ENCODE results near the gene ASIC5.
"Not testable (repeated sequence)": the region's sequence is repeated elsewhere in the genome, so short reads cannot be mapped to it uniquely, and the experiment has no call there.

Gene ASIC5, protein sequence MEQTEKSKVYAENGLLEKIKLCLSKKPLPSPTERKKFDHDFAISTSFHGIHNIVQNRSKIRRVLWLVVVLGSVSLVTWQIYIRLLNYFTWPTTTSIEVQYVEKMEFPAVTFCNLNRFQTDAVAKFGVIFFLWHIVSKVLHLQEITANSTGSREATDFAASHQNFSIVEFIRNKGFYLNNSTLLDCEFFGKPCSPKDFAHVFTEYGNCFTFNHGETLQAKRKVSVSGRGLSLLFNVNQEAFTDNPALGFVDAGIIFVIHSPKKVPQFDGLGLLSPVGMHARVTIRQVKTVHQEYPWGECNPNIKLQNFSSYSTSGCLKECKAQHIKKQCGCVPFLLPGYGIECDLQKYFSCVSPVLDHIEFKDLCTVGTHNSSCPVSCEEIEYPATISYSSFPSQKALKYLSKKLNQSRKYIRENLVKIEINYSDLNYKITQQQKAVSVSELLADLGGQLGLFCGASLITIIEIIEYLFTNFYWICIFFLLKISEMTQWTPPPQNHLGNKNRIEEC

DNA sequence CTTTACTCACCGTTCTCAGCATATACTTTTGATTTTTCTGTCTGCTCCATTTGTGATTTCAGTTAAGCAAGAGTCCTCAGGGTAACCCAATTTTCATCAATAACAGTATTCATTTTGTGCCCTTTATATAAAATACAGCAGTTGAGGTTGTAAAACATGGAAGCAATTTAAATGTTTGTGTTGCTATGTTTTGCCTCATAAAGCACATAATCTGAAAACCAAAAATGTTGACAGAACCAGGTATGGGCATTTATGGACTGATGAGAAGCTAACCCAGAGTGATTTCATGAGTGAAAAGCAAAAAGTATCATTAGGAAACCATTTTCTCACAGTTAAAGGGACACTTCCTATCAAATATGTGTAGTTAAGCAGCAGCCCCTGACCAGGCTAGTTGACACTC, at the start of gene ASIC5:
TSS of gene ASIC5 (minus strand) at position 101 of the 400 bp plus-strand sequence. CDS start at position 50, 51 bp downstream.
- no peak for DNase-seq (ENCODE audit: low read depth in 1 of 2, low spot score in 1 of 2)

DNA sequence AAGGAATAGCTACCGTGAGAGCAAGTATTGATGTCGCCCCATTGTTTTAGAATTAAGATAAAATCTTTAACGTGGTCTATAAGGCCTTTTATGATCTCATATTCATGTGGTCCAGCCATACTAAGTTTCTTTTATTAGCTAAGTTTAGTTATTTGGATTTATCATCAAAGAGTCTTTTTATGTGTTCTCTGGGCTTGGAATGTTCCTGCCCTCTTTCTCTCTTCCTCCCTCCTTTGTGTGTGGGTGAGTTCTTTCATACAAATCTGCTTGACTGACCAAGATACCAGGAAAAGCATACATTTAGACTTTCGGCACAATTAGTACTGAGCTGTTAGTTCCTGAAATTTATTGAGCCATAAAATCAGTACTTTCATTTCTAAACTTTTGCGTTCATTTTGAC, 48.7 kb upstream of the ASIC5 start:
- no peak for DNase-seq (ENCODE audit: low read depth in 1 of 2, low spot score in 1 of 2)

GRCh38 chr4:155911905-155912304, 45.8 kb upstream of the ASIC5 start:
- DNase-seq (ENCODE audit: low read depth in 1 of 2, low spot score in 1 of 2) = no peak

GRCh38 chr4:155909615-155910226, 43.6 kb upstream of the ASIC5 start:
- no peak for DNase-seq (ENCODE audit: low read depth in 1 of 2, low spot score in 1 of 2)

DNA sequence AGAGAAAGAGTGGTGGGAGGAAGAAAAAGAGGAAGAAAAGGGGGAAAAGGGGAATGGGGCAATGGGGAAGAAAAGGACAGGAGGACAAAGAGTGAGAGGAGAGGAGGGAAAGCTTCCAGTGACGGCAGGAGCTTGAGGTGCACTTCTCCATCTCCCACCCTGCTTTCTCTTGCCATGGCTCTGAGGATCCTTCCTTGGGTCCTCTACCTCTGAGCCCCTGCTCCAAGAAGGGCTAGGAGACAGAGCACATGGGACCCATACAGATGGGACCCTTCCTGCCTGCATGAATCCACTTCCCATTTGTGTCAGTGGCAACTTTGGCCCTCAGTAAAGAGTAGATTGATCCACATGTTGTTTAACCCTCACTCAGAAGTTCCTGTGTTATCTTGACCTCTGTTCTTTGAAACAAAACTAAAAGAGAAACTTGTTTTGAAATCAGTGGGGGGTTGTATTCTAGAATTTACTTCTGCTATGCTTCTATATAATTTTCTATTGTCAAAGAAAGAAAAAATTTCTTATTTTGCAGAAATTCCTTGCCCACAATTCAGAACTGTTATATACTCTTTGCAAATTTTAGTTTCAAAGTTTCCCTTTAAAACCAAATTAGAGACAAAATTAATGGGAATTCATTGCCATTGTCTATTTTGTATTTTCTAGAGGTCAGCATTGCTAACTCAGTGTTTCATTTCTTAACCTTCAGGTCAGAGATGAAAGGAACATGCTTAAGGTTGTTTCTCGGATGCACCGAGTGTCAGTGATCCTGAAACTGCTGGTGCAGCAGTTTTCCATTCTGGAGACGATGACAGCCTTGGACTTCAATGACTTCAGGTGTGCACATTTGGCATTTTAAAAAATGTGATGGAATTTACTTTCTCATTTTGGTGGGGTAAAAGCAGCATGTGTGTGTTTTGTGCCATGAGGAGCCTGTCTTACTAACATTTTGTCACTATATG, 42.4 kb upstream of the ASIC5 start:
- DNase-seq (ENCODE audit: low read depth in 1 of 2, low spot score in 1 of 2) = no peak

- no peak for DNase-seq (ENCODE audit: low read depth in 1 of 2, low spot score in 1 of 2)
Measured at GRCh38 chr4:155907556-155907955, 41.5 kb upstream of the ASIC5 start.

DNA sequence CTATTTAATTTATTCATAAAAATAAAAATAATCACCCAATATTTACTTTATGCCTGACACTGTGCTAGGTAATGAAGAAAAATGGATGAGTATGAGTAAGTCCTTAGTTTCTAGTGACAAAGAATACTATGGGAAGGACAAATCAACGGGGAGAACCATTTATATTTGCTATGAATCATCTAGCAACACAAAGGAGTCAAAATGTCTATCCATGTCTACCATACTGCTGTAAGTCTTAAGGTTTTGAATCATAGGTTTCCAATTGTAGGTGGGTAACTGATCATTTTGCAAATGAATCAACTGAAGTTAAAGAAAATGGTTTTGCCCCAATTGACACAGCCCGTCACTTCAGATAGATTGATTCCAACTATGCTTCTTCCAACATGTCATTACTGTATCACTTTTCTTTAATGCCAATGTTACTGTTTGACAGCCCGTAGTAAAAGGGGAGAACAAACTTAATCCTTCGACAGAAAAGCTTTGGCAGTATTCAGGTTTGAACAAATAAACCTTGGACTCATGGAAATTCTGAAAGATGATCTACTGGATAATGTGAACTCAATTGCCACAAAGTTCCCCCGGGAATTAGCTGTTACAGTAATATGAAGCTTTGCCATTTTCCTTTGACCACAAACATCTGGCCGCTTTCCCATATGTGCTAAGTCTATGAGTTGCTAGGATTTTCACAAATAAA, 40.6 kb upstream of the ASIC5 start:
- no peak for DNase-seq (ENCODE audit: low read depth in 1 of 2, low spot score in 1 of 2)

GRCh38 chr4:155904331-155904730, 38.3 kb upstream of the ASIC5 start:
- no peak for DNase-seq (ENCODE audit: low read depth in 1 of 2, low spot score in 1 of 2)

DNA sequence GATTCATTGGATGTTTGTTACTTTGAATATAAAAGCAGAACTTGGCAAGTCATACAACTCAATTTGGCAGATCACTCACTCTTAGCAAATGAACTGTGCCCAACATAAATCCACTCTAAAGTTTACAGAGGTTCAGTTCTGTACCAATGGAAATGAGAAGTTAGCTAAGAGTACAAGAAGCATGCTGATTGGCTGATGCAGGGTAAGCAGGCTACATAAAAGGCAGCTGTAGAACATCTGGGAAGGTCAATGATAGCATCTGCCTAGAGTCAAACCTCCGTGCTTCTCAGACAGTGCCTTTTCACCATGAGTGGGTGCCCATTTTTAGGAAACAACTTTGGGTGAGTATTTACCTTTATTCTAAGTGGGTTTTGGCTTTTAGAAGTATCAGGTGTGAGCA, 37.4 kb upstream of the ASIC5 start, which contains the start of gene TDO2:
TSS of gene TDO2 (plus strand) at position 244 of the 400 bp plus-strand sequence. CDS start at position 307, 63 bp downstream.
- DNase-seq (ENCODE audit: low read depth in 1 of 2, low spot score in 1 of 2) = no peak

GRCh38 chr4:155901013-155901412, 34.9 kb upstream of the ASIC5 start:
- no peak for DNase-seq (ENCODE audit: low read depth in 1 of 2, low spot score in 1 of 2)

- no peak for DNase-seq (ENCODE audit: low read depth in 1 of 2, low spot score in 1 of 2)
Measured at GRCh38 chr4:155900381-155900780, 34.3 kb upstream of the ASIC5 start.

- no peak for DNase-seq (ENCODE audit: low read depth in 1 of 2, low spot score in 1 of 2)
Measured at GRCh38 chr4:155899891-155900290, 33.8 kb upstream of the ASIC5 start.

GRCh38 chr4:155898371-155898770, 32.3 kb upstream of the ASIC5 start:
- DNase-seq (ENCODE audit: low read depth in 1 of 2, low spot score in 1 of 2) = not testable (repeated sequence)

DNA sequence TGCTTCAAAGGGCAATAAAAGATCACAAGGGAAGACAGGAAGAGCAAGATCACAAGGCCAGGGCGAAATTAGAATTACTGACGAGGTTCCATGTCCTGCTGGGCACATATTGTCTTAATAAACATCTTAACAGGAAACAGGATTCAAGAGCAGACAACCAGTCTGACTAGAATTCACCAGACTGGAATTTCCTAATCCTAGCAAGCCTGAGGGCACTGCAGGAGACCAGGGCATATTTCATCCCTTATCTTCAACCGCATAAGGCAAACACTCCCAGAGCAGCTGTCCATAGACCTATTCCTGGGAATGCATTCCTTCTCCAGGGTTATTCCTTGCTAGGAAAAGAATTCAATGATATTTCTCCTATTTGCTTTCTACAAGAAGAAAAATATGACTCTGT, 25.0 kb upstream of the ASIC5 start:
- DNase-seq (ENCODE audit: low read depth in 1 of 2, low spot score in 1 of 2) = no peak

DNA sequence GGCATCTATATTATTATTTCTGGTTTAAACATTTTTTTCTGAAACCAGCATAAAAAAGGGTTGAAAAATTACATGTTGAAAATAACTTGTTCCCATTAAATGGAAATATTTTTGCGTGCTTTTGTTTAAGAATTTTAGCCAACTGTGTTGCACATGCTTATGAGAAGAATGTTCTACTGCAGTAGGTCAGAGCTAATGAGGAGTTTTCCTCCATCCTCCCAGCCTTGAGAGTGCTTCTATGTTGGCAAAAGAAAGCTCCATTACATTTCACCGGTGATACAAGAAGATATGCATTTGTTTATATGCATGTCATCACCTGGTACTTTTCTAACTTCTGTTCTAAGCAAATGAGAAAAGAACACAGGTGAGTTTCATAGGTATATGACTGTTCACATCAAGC, 23.9 kb upstream of the ASIC5 start:
- DNase-seq (ENCODE audit: low read depth in 1 of 2, low spot score in 1 of 2) = no peak

DNA sequence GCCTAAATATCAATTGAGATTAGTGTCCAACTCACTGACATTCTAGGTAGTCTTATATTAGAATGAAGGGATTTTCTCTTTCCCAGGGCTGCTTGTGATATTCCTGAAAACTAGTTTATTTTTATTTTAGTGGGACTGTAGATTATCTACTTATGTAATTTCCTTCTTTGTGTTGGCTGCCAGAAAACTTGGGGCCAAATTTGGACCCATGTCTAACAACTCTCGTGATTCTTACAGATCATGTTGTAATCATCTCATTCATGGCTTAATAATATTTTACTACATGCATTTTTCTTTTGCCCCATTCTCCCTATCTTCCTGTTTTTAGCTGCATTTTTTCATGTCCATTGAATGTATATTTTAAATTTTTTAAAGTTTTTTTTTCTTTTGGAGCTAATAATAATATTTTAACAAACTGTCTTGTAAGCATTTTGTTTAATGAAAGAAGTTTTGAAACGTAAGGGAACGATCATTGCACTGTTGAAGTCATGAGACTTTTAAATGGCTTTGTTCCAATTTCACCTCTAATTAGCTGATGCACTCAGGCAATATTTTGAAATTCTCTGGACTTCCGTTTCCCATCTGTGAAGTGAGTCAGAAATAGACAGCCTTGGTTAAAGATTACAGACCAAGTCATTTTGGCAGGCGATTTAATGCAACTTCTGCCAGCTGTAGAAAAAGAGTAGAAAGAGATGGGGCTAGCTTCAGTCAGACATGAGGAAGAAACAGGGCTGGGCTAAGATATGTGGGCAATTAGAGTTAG, 23.1 kb upstream of the ASIC5 start:
- no peak for DNase-seq (ENCODE audit: low read depth in 1 of 2, low spot score in 1 of 2)

DNA sequence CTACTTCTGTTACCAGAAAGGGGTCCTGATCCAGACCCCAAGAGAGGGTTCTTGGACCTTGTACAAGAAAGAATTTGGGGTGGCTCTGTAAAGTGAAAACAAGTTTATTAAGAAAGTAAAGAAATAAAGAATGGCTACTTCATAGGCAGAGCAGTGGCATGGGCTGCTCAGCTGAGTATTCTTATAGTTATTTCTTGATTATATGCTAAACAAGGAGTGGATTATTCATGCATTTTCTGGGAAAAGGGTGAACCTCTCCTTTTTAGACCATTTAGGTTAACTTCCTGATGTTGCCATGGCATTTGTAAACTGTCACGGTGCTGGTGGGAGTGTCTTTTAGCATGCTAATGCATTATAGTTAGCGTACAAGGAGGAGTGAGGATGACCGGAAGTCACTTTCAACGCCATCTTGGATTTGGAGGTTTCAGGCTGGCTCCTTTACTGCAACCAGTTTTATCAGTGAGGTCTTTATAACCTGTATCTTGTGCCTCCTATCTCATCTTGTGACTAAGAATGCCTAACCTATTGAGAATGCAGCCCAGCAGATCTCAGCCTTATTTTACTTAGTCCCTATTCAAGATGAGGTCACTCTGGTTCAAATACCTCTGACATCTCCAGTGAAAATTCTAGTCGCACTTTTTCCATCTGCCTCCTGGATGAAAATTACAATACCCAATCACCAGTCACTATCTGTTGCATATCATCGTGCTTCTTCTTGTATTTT, 21.9 kb upstream of the ASIC5 start:
- no peak for DNase-seq (ENCODE audit: low read depth in 1 of 2, low spot score in 1 of 2)

- DNase-seq (ENCODE audit: low read depth in 1 of 2, low spot score in 1 of 2) = no peak
Measured at GRCh38 chr4:155887045-155887444, 21.0 kb upstream of the ASIC5 start.

DNA sequence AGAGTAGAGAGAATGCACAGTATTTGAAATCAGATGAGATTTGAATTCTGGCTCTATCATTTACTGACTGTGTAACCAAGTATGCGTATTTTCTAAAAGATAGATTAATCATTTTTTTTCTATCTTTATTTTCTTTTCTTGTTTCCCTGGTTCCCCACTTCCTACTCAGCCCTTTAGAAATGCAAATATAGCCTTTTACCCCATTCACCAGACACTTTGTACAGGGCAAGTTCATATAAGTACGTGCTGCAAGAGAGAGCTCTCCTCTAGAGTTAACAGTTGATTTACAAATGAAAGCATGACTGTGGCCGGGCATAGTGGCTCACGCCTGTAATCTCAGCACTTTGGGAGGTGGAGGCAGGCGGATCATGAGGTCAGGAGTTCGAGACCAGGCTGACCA, 19.6 kb upstream of the ASIC5 start:
- no peak for DNase-seq (ENCODE audit: low read depth in 1 of 2, low spot score in 1 of 2)

Measured in activated T-helper 1 cell treated with anti-CD3 and anti-CD28 coated beads, Interleukin-2, amount 50 U/mL, for 16 hours (primary cell).